Measurements from ENCODE around the gene MARCHF4. TPM values are rescaled to one million over a fixed set of nuclear protein-coding genes. Genes with fewer than 3 reads are reported as not detected.
"Not testable (repeated sequence)": the region's sequence is repeated elsewhere in the genome, so short reads cannot be mapped to it uniquely, and the experiment has no call there.

Gene MARCHF4
- total RNA-seq, 1 donor from 2014 or later = 17.2 TPM

GRCh38 chr2:216387262-216387661 is 15.0 kb upstream of the MARCHF4 start:
- no peaks in the 10 kb centered on the region for H3K27me3 ChIP-seq (ENCODE audit: control insufficient read depth, insufficient read depth, low read length)
- no peaks in the 10 kb centered on the region for H3K36me3 ChIP-seq (ENCODE audit: control insufficient read depth, insufficient read depth, low read length)
- no peak for TF ChIP-seq CTCF (IDR thresholded peaks at IDR 0.05; ENCODE audit: insufficient read depth, low read length, poor library complexity, severe bottlenecking)
- H3K4me3 ChIP-seq (ENCODE audit: low read depth, low read length) = no peak overlapping the region
- DNase-seq (ENCODE audit: low read depth) = no peak

- no peak for TF ChIP-seq CTCF (IDR thresholded peaks at IDR 0.05; ENCODE audit: insufficient read depth, low read length, poor library complexity, severe bottlenecking)
- no peak for DNase-seq (ENCODE audit: low read depth)
- no peak overlapping the region for H3K4me3 ChIP-seq (ENCODE audit: low read depth, low read length)
Measured at GRCh38 chr2:216385478-216385877, 13.2 kb upstream of the MARCHF4 start.

GRCh38 chr2:216384409-216384808 is 12.1 kb upstream of the MARCHF4 start:
- not testable (repeated sequence) for H3K4me3 ChIP-seq (ENCODE audit: low read depth, low read length); DNase-seq (ENCODE audit: low read depth); H3K36me3 ChIP-seq (ENCODE audit: control insufficient read depth, insufficient read depth, low read length); H3K27me3 ChIP-seq (ENCODE audit: control insufficient read depth, insufficient read depth, low read length)

More at GRCh38 chr2:216385478-216385877, 13.2 kb upstream of the MARCHF4 start:
- no peaks in the 10 kb centered on the region for H3K27me3 ChIP-seq (ENCODE audit: control insufficient read depth, insufficient read depth, low read length)
- no peaks in the 10 kb centered on the region for H3K36me3 ChIP-seq (ENCODE audit: control insufficient read depth, insufficient read depth, low read length)

GRCh38 chr2:216379977-216380376 is 7.7 kb upstream of the MARCHF4 start:
- DNase-seq (ENCODE audit: low read depth) = no peak
- TF ChIP-seq CTCF (IDR thresholded peaks at IDR 0.05; ENCODE audit: insufficient read depth, low read length, poor library complexity, severe bottlenecking) = no peak
- no peaks in the 10 kb centered on the region for H3K36me3 ChIP-seq (ENCODE audit: control insufficient read depth, insufficient read depth, low read length)
- no peak overlapping the region for H3K4me3 ChIP-seq (ENCODE audit: low read depth, low read length)
- H3K27me3 ChIP-seq (ENCODE audit: control insufficient read depth, insufficient read depth, low read length) = no peaks in the 10 kb centered on the region

- no peak for TF ChIP-seq CTCF (IDR thresholded peaks at IDR 0.05; ENCODE audit: insufficient read depth, low read length, poor library complexity, severe bottlenecking)
- DNase-seq (ENCODE audit: low read depth) = no peak
- Histone ChIP-seq H3K36me3 (ENCODE audit: control insufficient read depth, insufficient read depth, low read length) (no peaks in the 10 kb centered on the region), H3K27me3 (ENCODE audit: control insufficient read depth, insufficient read depth, low read length) (peaks cover 3% of the 10 kb centered on the region), H3K4me3 (ENCODE audit: low read depth, low read length) (no peak overlapping the region)
Measured at GRCh38 chr2:216375286-216375685, 3.0 kb upstream of the MARCHF4 start.

- Histone ChIP-seq H3K27me3 (ENCODE audit: control insufficient read depth, insufficient read depth, low read length) (peaks cover 3% of the 10 kb centered on the region), H3K4me3 (ENCODE audit: low read depth, low read length) (no peak overlapping the region), H3K36me3 (ENCODE audit: control insufficient read depth, insufficient read depth, low read length) (no peaks in the 10 kb centered on the region)
- no peak for DNase-seq (ENCODE audit: low read depth)
- no peak for TF ChIP-seq CTCF (IDR thresholded peaks at IDR 0.05; ENCODE audit: insufficient read depth, low read length, poor library complexity, severe bottlenecking)
Measured at GRCh38 chr2:216373896-216374295, 1.6 kb upstream of the MARCHF4 start.

All from kidney epithelial cell (primary cell).